Suppressor macrophage (primary cell): ENCODE results near the gene FAM13C.
A peak's percentile ranks its signal among the peaks of the same experiment; 100 is the strongest.

Source experiments
- DNase-seq, 4 experiments: peaks; one replicate each; pipeline ENCODE4 v3.0.0-alpha.2; 2020 to 2022

The FAM13C gene

DNA sequence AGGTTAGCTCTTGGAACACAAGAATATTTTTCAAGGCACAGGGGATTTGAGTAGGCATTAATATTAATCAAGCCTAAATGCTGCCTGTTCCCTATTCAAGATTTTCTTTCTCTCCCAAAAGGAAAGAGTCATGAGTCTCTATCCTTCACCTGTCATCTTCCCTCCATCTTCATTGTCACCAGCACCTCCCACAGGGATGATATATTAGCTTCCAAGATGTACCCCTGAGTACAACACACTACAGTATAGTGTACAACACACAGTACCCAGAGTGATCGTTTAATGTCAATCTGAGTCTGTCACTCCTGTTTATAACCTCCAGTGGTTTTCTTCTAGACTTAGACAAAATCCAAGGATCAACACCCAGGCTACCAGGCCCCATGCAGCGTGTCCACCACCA lies 50.1 kb downstream of the FAM13C start:
- DNase-seq: no peak

DNA sequence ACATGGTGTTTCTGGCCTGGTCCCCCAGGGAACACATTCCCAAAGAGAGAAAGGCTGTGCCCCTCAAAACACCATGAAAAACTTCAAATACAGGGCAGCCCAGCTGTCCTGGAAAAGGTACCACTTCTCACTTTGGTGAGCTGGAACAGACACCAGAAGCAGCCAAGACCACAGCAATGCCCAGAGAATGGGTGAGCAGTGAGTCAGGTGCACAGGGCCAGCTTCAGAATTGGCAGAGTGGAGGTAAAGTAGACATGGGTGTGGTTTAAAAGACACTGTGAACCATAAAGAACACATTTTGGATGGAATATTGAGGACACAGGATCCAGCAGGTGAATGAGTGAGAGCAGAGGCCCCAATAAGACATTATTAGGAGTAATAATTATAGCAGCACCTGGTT lies 51.3 kb downstream of the FAM13C start:
- DNase-seq: no peak

DNA sequence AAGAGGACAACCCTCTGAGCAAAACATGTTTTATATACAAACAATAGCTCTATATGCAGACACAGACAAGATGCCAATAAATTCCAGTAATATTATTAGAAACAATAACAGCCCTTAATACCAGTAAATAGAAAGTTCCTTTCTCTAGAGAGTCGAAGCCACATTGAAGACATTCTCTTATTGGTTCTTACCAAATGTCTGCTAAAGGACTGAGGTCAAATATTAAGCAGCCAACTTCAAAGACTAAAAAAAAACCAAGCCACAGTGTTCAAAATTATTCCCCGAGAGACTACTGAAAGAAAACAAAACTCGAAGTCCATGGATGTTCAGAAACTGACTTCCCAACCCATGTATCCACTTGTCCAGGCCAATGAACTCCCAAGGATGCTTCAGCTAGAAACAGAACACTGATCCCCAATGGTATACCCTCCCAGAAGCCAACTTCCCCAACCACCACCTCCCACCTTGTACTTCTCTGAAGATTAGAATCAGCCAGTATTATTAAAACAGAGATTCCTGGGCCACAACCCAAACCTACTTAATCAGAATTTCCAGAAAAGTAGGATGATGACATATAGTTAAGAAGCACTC lies 51.9 kb downstream of the FAM13C start:
- no peak for DNase-seq

DNA sequence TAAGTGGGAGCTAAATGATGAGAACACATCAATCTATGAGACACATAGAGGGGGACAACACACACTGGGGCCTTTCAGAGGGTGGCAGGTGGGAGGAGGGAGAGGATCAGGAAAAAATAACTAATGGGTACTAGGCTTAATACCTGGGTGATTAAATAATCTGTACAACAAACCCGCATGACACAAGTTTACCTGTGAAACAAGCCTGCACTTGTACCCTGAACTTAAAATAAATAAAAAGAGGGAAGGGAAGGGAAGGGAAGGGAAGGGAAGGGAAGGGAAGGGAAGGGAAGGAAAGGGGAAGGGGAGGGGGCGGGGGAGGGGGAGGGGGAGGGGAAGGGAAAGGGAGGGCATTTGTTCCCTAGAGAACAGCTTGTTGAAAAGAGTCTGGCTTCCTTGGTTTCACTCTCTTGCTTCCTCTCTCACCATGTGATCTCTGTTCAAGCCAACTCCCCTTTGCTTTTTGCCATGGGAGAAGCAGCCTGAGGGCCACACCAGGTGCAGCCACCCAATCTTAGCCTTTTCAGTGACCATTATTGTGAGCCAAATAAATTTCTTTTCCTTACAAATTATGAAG lies 57.7 kb downstream of the FAM13C start:
- no peak for DNase-seq

DNA sequence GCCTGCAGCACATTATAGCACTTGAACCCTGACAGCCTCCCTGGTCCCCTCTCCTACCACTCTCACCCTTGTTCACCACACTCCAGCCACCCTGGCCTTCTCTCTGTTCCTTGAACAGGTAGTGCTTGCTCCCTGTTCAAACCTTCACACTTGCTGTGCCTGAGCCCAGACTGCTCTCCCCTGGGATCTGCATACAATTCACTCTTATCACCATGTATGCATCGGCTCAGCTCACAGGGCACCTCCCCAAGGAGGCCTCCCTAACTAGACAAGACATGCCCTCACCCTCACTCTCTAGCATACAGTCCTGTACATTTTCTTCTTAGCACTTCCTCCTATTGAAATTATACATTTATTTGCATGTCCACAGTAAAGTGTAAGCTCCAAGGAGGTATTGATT lies 59.3 kb downstream of the FAM13C start:
- no peak for DNase-seq

DNA sequence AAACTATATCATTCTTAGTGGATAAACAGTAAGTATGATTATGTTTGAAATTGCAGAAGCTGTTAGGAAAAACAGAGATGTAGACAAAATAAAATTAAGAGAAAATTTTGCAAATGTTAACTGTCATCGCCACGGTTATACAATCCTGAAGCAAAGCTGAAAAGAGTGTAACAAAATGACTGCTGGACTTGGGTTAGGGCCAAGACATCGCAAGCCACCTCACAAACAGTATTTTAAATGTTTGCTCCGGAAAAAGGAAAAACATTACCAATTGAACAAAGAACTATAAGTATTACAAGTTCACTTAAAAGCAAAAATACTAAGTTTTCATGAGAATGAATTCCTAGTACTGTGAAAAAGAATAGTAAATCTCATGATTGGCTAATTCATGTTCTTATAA lies 60.0 kb downstream of the FAM13C start:
- DNase-seq: no peak

DNA sequence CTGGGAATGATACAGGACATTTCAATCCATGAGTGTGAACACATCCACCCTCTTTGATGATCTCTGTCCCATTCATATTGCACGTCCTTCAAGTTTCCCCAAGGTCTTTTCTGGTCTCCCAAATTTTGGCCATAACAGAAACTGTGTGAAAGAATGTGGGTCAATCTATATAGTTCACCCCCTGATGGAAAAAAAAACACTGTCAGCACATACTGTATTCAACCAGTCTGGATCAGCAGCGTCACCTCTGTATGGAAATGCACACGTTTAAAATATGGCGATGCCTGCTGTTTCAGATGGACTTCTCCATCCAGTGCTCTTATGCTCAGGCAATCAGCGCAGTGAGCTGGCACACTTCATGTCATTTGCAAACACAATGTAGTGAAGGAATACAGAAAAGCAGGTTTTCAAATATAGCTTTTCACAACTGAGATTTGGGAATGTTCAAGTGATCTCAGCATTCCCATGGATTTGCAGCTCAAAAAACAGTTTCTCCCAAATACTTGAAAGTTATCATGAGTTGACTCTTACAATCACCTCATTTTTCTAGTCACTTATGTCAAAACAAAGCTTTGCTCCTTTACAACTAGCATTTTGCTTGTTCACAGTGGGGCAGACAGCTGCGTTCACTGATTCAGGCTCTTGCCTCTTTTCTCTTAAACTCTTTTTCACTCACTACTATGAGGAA lies 61.1 kb downstream of the FAM13C start:
- DNase-seq: no peak

DNA sequence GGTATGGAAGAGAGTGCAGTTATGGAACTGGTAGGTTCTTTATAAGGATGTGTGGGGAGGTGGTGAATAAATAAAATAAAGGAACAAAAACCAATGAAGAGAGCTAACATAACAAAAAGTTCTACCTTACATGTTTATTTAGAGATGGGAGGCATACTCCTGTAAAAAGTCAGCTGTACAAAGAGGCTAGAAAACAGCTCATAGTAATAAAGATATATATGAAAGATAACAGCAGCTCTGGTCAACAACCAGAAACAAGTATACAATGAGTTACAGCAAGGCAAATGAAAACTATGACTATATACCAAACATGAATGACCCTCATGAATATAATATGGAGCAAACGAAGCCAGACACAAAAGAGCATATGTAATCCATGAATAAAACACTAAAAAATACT lies 62.0 kb downstream of the FAM13C start:
- no peak for DNase-seq

DNA sequence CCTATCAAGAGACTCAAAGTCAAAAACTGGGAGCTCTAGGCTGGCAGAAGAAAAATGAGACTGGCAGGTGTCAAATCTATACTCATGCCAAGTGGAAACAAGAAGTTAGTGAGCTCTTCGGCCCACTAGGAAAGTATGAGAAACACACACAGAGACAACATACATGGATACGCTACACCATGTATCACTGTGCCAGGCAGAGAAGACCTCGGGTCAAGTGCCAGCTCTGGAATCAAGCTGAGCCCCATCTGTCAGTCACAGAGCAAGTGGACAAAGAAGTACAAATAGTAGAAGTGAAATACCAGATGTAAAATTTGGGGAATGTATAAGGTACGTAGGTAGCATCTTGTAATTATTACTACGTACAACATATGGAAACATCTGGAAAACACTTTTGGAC lies 62.4 kb downstream of the FAM13C start:
- no peak for DNase-seq

DNA sequence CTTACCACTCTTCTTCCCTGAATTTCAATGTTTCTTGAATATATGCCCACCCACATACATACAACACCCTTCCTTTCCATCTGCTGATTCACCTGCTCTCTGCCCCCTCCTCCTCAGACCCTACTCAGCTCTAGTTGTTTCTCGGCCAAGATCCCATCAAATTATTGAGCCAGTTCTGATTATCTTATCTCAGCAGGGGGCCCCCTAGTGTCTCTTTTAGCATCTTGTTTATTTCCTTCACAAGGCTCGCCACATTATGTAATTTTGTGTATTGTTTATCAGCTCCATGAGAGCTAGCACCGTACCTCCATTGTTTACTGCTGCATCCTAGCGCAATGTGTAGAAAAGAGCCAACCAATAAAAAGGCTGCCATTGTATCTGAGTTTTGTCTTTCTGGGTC lies 71.9 kb downstream of the FAM13C start:
- DNase-seq: peak in 1 of 4 experiments; percentile 2

DNA sequence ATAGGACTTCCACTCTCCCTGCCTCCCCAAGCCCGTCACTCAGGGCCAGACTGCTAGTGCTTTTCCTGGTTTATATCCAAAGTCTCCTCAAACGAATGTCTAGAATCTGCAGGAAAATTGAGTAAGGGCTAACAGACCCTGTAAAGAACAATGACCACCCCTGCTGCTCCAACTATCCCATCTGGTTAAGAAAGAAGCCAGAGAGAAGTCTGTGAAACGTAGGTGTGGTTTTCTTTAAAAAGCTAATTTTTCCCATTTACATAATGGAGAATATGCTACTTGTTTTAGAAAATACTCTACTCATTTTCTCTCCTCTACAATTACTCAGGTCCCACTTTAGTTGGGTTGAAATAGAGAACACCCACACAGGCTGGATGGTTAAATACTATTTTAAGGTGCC lies 72.5 kb downstream of the FAM13C start:
- no peak for DNase-seq

DNA sequence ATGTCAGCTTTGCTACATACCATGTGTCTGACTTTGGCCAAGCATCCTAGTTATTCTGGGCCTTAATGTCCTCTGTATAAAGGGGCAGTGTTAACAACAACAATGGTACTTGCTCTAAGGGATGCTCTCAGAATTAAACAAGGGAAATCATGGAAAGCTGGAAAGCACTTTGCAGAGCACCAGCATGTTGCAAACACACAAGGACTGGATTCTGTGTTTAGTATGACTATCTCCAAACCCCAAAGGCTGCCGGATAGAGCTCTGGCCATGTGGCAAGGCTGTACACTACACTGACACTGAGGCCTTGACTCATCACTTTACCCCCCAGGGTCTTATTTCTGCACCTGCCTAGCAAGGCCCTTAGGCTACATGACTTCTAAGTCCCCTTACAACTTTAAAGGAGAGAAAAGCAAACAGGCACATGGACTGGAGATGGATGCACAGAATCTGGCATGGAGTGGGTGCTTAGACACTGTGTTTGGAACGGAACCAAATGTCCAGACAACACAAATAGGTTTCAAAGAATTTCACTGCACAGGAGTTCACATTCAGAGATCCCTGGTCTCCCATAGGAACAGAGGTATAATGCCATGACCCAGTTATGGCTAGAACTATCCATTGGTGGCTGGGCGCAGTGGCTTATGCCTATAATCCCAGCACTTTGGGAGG lies 74.6 kb downstream of the FAM13C start:
- DNase-seq: no peak

DNA sequence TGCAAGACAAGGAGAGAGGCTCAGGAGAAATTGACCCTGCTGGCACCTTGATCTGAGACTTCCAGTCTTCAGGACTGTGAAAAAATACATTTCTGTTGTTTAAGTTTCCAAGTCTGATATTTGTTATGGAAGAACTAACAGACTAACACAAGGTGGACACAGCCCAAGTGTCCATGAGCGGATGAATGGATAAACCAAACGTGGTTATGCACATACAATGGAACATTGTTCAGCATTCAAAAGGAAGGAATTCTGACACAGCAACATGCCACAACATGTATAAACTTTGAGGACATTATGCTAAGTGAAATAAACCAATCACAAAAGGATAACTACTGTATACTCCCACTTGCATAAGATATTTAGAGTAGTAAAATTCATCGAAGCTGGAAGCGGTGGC lies 76.5 kb downstream of the FAM13C start:
- DNase-seq: no peak

DNA sequence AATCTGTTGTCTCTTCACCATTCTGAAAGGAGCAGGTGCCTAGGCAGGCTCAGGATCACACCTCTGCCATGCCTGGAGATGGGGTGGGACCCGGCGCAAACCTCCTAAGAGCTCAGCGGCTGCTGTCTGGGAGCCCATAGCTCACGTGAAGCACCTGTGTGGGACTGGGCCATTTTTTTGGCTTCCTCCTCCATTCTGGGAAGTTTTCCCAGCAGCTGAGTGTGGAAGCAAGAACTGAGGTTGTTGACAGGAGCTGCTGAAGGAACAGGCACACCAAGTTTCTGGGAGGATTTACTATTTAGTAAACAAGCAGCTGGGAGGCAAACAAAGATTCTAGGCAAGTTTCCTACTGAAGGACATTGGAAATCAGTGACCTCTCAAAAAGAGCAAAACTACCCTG lies 77.3 kb downstream of the FAM13C start:
- DNase-seq: no peak

DNA sequence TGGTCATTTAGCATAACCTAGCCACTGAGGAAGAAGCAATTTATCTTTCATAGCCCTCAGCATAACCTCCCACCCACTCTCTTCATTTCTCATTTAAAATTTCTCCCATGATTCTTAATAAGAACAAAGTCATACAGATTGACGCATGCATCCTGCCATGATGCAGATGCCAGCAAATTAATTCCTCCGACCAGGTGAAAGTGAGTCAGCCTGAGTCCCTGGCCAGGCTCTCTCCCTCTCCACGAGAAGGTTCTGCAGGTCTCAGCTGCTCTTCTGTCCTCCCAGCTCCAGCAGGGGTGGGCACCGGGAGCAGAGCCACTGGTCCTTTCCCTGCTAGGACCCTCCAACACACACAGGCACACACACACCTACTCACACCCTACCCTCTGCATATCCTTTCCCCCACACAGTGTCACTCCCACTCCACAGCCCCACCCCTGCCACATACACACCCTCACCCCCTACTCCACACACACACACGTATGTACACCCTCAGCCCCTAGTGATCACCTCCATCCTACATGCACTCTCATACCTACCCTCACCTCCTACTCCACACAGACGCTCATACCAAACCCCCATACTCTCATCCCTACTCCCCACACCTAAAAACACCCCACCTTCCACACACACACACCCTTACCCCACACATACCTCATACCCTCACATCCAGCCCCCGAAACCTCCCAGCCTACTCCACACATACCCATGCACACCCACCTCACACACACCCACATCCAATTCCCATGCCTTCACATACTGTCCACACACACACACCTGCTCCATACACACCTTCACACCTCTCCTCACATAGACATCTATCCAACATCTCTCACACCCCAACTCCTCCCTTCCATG lies 78.0 kb downstream of the FAM13C start:
- no peak for DNase-seq

DNA sequence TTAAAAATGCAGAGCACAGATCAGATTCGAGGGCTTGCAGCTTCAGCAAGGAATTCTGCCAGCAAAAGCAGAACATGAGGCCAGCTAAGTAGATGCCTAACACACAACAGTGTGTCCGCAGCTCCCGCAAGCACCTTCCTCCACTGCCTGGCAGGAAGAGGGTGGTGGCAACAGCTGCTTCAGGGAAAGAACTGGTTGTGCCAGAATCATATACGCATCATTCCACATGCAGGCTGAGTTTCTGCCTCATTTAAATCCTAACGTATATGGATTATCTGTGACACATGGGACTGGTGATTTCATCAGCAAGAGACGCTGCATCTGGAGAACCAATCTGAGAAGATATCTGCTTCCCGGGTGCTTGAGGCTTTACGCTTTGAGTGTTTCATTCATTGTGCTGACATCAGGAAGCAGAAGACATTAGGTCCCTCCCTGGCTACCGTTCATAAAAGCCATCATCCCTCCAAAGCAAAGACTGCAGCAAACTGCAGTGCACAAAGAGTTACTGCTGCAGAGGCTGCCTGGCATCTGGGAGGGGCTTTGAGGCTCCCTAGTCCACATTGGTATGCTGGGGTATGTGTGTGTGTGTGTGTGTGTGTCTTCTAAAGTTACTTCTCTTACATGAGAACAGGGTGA lies 78.8 kb downstream of the FAM13C start:
- no peak for DNase-seq

DNA sequence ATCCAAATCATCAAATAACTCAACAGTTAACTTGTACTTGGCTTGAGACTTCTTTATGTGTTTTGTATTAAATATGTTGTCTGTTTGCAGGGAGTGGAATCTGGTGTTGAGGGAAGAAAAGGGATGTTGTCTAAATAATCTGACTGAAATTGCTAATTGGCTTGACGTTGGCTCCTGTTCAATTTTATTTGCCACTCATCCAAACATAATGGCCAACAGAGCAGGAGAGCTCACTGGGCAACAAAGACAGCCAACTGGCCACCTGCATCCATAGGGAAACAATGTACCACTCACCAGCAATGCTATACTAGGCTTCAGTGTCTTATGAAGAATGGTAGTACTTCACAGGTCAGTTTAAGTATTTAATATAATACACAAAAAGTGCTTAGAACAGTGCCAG lies 80.5 kb downstream of the FAM13C start:
- no peak for DNase-seq

DNA sequence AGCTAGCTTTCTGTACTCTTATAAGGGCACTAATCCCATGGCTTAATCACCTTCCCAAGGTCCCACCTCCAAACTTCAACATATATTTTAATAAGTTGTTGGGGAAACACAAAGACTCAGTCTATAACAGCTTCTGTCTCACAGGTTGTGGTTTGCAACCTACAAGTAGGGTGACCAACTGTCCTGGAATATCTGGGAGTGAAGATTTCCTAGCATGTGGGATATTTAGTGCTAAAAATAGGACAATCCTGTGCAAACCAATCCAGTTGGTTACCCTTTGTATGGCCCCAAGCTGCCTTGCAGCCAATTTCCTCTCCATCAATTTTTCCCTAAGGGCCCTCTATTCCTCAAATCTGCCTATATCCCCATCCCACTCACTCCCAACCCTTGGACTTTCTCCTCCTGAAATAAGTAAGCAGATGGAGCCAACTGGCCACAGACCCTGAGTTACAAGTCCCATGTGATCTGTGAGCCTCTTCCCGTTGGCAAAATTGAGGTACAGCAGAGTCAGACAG lies 82.3 kb downstream of the FAM13C start:
- DNase-seq: no peak

DNA sequence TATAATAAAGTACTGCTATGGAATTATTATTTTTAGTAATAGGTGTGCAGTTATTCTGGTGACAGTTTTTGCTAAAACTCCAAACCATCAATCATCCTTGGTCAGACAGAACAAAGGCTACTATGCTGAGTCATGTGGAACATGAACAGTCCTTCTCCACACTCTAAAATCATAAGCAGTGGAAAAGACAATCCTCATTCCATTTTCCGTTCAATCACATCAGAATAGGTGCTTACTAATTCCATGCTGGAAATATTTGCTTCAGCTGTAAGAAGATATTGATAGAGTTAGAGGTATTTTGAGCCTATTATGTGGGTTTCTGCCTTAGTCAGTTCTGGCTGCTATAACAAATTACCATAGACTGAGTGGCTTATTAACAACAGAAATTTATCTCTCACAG lies 82.9 kb downstream of the FAM13C start:
- no peak for DNase-seq

DNA sequence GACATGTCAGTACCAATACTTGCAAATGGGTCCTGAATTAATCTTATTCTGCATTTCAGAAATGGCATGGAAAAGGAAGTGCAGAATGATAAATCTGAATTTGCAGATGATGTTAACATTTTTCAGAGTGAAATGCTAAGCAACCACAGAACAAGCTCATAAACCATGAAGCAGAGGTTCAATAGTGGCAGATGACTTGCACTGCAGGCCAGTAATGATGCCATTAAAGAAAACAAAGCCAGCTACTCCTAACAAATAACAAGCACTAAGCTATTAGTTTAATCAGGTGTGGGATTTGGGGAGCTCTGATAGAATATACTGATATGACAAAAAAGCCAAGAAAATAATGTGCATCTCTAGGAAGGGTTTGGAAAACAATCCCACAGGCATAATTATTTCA lies 85.4 kb downstream of the FAM13C start:
- no peak for DNase-seq

DNA sequence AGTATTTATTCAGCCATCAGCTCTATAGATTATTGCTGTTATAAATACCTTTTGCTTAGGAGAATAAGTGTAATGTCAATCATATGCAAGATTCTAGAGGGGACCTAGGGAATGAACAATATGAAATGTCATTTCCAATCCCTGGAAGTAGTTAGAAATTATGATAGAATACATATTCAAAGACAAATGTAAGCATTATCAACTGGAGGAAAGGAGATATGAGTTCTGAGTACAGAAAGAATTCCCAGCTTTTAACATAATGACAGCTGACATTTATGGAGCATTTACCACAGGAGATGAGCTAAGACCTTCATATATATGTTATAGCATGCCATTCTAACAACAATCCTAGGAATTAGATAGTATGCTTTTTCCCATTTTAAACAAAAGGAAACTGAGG lies 86.2 kb downstream of the FAM13C start:
- no peak for DNase-seq

DNA sequence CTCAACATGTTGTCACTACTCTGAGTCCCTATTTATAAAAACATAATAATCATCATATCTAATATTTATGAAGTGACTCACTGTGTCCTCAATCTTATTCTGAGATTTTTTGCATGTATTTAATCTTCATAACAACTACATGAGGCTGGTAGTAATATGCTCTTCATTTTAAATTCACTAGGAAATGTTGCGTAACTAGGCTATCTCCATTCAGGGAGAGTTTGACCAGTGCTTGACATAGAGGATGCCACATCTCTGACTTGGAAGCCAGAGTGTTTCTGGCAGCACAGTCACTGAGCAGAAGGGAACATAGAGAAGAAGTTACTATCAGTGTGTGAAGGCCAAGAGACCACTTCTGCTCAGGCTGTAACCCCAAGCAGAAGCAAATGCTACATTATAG lies 88.9 kb downstream of the FAM13C start:
- DNase-seq: no peak
